ENCODE data around the gene ZG16B. TPM values are rescaled to one million over a fixed set of nuclear protein-coding genes. Genes with fewer than 3 reads are reported as not detected.

Gene ZG16B
- total and polyA plus RNA-seq, 2 of the 8 experiments (the other 6 are each of a cell fraction or from before 2014, with no cell fraction given) = 0.11 TPM; not detected in 1

- Histone ChIP-seq H3K4me2 (ENCODE audit: insufficient read depth in 1 of 2, low read depth in 2 of 2, low read length in 2 of 2) (no peak overlapping the region), H4K20me1 (replicated peaks in 1 of 2; ENCODE audit: control insufficient read depth in 1 of 2, insufficient read depth in 2 of 2, low read length in 2 of 2) (no peaks in the 10 kb centered on the region)
- CTCF ChIA-PET (ENCODE audit: partially characterized antibody) = interaction anchor here (1.1 kb wide), 1 partner anchor 80 kb away, joined by 5 read pairs; no protein-coding TSS in a partner anchor
These were observed 42.1 kb upstream of the ZG16B start for GRCh38 chr16:2787961-2788360.

More at GRCh38 chr16:2787961-2788360, 42.1 kb upstream of the ZG16B start:
- Histone ChIP-seq H3K4me1 (replicated peaks in 1 of 4; ENCODE audit: control insufficient read depth in 3 of 4, insufficient read depth in 4 of 4, low read length in 3 of 4) (peaks cover 0 to 3% (median 2%) of the 10 kb centered on the region in 4 experiments; a peak in 1 of 7 replicates), H3K79me1 (ENCODE audit: low read depth, low read length) (no peaks in the 10 kb centered on the region; the same call in 1 of the 2 replicates), H4K8ac (ENCODE audit: extremely low read depth, insufficient read depth, low read length) (peak overlapping the region; percentile 38; the same call in 1 of the 2 replicates), H3K4me3 (ENCODE audit: extremely low read depth in 1 of 4, insufficient read depth in 2 of 4, low read depth in 3 of 4, low read length in 4 of 4) (no peak overlapping the region), H2AFZ (ENCODE audit: low read length) (no peak overlapping the region), H3K27ac (ENCODE audit: low read depth, low read length) (no peak overlapping the region), H3K18ac (ENCODE audit: extremely low read depth, low read length) (no peak overlapping the region), H2BK20ac (ENCODE audit: low read length) (no peak overlapping the region), H3K27me3 (replicated peaks in 1 of 4; ENCODE audit: control insufficient read depth in 3 of 4, extremely low read depth in 1 of 4, insufficient read depth in 3 of 4, low read length in 3 of 4) (peaks cover 0 to 3% (median 0%) of the 10 kb centered on the region in 4 experiments; a peak in 1 of 7 replicates), H3K36me3 (ENCODE audit: control insufficient read depth in 2 of 4, insufficient read depth in 4 of 4, low read length in 3 of 4) (no peaks in the 10 kb centered on the region), H3K23ac (ENCODE audit: insufficient read length) (no peak overlapping the region), H3K4ac (replicated peaks; ENCODE audit: insufficient read length, low read depth, low read length) (no peak overlapping the region), H4K91ac (replicated peaks; ENCODE audit: insufficient read length, low read length) (no peak overlapping the region), H2BK5ac (ENCODE audit: low read depth, low read length) (no peak overlapping the region), H3K14ac (ENCODE audit: insufficient read length) (no peak overlapping the region), H4K5ac (ENCODE audit: insufficient read length, low read depth, low read length) (no peak overlapping the region), H2BK15ac (ENCODE audit: low read length) (no peak overlapping the region), H3K9me3 (ENCODE audit: insufficient read depth in 2 of 2, low read depth in 1 of 2, low read length in 1 of 2) (no peaks in the 10 kb centered on the region), H3K79me2 (ENCODE audit: control insufficient read depth in 1 of 2, insufficient read depth in 2 of 2, low read length in 2 of 2) (no peaks in the 10 kb centered on the region), H2AK5ac (ENCODE audit: low read depth, low read length) (no peak overlapping the region), H2BK120ac (replicated peaks; ENCODE audit: low read depth, low read length) (no peak overlapping the region), H3K23me2 (ENCODE audit: low read depth, low read length) (no peaks in the 10 kb centered on the region; the same call in 1 of the 2 replicates), H3K9ac (replicated peaks in 1 of 4; ENCODE audit: extremely low read depth in 1 of 4, low read depth in 3 of 4, low read length in 3 of 4) (no peak overlapping the region), H3K56ac (replicated peaks; ENCODE audit: insufficient read length, low read depth, low read length) (no peak overlapping the region), H2BK12ac (ENCODE audit: low read depth, low read length) (no peak overlapping the region)
- POLR2A ChIA-PET (ENCODE audit: partially characterized antibody) = interaction anchor here (0.6 to 1.4 kb wide), 3 partner anchors 9 to 70 kb away, joined by 3 to 5 read pairs (median 3); no protein-coding TSS in a partner anchor
- DNase-seq (ENCODE audit: low read depth in 1 of 2, low spot score in 2 of 2) (no peak), FAIRE-seq (no peak)
- 57% methylated on average over 7 of the region's 7 CpGs; no CpG with 5 or more reads in 1 of the 2 experiments for WGBS, 2 experiments (ENCODE audit: extremely low coverage in 1 of 2, insufficient coverage in 1 of 2, insufficient read length in 1 of 2, insufficient replicate concordance in 2 of 2, low coverage in 1 of 2, low lambda C conversion rate in 2 of 2, missing lambda C conversion rate in 1 of 2)
- TF ChIP-seq POLR2A (IDR thresholded peaks at IDR 0.05; ENCODE audit: control extremely low read depth in 1 of 2, low read depth in 2 of 2, low read length in 2 of 2) (no peak), FOSL1 (IDR thresholded peaks at IDR 0.05; ENCODE audit: insufficient read depth, low read depth, low read length) (no peak), KDM4A (IDR thresholded peaks at IDR 0.05; ENCODE audit: low read depth, low read length, severe bottlenecking) (no peak), CTBP2 (IDR thresholded peaks at IDR 0.05; ENCODE audit: borderline replicate concordance, insufficient read depth, insufficient read length, low read length) (no peak), BRCA1 (IDR thresholded peaks at IDR 0.05; ENCODE audit: low read depth, low read length) (no peak), ATF2 (IDR thresholded peaks at IDR 0.05; ENCODE audit: low read length) (no peak), CEBPB (IDR thresholded peaks at IDR 0.05; ENCODE audit: low read depth, low read length) (no peak), EP300 (IDR thresholded peaks at IDR 0.05; ENCODE audit: borderline replicate concordance in 1 of 2, low read depth in 2 of 2, low read length in 2 of 2) (no peak)

Data from H1 (cell line).